Stimulated activated CD4-positive, alpha-beta T cell treated with anti-CD3 and anti-CD28 coated beads, Interleukin-4, amount 100 ng/mL, for 4 hours (primary cell): ENCODE results near the gene INO80.

ENCODE experiments used
- DNase-seq, 2 experiments: peaks; one replicate each; pipeline ENCODE4 v3.0.0-alpha.2; 2020

INO80 gene

DNA sequence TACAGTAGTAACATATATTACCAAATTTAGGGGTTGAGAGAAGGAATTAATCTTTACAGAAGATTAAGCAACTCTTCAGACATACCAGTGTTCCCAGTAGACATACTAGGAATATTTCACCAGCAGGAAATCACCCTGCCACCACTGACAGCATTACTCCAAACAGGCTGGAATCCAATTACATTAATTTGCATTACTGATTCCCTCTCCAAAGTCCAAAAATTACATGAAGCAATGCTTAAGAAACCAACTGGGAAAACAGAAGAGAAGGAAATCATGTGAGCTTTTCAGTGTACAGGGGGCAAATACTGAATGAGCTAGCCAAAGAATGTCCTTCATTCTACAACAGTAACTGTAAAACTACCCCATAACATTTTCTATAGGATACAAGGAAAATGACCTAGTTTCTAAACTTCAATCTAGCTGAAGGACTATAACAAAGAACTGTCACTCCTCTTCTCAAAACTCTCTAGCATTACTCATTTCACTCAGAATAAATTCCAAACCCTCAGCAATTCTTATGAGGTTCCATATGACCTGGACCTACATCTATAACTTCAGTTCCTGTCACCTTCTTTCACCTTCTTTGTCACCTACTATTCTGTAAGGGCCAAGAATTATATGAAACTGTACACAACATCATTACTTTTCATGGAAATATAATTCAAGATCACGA is 72.7 kb downstream of the INO80 start:
- no peak for DNase-seq

GRCh38 chr15:41042851-41043250 is 73.2 kb downstream of the INO80 start:
- DNase-seq: no peak

- no peak for DNase-seq
These were observed 77.0 kb downstream of the INO80 start for GRCh38 chr15:41039121-41039520.

DNA sequence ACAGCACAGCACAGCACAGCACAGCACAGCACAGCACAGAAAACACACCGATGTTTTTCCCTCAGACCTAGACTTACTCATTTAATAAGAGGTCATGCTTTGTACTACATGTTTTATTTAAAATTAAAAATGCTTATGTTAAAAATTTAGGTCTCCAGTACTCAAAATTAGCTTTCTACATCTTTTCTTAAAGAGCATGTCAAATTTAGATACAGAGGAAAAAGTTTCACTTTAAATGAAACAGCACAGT is 84.1 kb downstream of the INO80 start:
- DNase-seq: no peak

- no peak for DNase-seq
These were observed 84.6 kb downstream of the INO80 start for GRCh38 chr15:41031232-41032078.

DNA sequence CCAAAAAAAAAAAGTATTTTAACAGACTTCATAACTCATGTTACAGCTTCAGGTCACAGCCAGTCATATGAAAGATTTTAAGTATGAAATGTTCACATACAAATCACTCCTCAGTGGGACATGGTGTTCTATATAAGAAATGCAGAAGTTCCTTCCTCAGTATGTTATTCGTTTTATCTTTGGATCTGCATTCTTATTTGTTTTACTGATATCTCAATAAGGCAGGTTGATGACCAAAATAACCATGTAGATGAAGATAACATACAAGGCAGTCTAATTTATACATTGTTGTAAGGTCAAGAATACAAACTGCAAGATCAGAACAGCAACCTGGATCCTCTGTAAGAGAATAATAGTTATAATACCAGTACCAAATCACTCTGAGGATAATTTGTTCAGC is 87.2 kb downstream of the INO80 start:
- DNase-seq: no peak

GRCh38 chr15:41025393-41025792 is 90.7 kb downstream of the INO80 start:
- DNase-seq: no peak

- no peak for DNase-seq
These were observed 91.2 kb downstream of the INO80 start for GRCh38 chr15:41024885-41025284.

DNA sequence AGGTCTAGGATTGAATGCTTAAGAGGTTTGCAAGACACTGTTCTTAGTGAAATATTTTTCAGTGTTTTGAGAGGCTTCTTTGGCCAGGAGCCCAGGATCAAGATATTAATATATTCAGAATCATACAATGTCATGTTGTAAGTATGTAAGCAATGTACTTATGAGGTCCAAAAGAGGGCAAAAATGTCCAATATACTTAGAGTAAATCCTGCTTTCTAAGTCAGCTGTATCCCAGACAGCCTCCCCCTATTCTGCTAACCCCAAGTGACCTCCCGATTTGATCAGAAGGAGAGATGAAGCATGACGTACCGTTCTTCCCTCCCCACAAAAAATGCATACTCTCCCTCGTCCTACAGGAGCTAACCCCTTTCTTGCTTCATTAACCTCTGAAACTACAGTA is 91.9 kb downstream of the INO80 start:
- no peak for DNase-seq

DNA sequence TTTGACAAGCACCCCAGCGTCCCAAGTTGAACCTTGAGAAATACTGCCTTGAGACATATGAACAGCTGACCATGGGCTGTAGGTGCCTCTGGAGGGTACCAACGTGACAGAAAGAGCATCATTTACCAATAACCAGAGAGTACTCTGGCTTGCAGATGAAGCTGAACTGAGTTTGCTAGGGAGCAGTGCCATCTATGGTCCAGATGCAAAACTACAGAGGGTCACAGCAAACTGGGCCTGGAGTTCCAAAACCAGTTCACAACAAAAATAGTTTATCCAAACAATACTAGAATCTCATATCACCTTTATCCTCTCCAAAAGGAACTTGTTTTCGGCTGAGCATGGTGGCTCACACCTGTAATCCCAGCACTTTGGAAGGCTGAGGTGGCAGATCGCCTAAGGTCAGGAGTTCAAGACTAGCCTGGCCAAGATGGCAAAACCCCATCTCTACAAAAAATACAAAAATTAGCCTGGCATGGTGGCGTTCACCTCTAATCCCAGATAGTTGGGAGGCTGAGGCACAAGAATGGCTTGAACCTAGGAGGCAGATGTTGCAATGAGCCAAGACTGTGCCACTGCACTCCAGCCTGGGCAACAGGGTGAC is 93.5 kb downstream of the INO80 start:
- peak; percentile 6 to 12 for DNase-seq

GRCh38 chr15:41020829-41021228 is 95.3 kb downstream of the INO80 start:
- no peak for DNase-seq

DNA sequence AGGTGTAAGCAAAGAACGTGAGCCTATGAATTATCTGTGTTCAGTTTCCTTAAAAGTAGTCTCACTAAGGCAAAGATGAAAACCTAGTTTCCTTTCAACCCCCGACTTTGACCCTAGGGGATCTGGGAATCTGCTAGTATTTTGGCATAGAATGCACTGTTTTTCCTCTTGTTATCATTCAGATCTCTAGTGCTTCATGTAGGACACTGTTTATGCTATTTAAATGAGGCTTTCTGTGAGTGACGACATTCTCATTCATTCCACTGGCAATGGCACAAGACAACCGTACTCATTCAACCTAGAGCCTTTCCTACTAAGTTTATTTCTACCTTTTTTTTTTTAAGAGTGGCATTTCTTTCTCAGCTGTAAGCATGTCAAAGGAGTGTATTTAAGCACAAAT is 95.8 kb downstream of the INO80 start:
- DNase-seq: no peak

DNA sequence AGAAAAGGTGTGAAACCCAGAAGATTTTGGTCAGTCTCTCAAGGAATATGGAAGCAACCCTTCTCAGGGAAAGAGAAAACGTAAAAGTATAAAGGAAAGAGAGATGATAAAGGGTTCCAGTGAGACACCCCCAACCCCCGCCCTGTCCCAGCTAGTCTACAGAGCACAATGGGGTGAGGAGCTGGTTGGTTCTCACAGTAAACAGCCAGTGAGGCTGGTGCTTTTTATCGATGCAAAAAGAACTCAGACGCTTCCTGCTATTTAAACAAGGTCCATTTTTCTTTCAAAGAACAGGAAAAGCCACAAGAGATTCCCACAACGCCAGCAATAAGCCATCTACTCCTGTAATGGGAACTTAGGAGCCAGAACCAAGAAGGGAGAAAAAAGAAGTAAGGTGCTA is 96.9 kb downstream of the INO80 start:
- DNase-seq: no peak

DNA sequence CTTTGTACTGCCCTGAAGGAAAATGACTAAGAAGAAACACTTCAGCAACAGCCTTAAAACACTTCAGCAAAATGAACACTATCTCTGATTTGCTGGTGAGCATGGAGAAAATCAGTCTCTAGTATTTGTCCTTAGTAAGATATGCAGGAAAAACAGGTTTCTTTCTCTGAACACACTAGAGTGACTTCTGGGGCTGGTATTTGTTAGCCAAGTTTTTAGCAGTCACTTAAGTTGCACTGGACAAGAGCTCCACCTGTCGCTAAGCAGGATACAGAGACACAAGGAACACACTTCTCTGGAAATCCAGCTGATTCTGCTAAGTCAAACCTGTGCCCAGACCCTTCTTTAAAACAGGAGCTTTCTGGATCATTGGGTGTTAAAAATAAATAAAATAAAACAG is 97.5 kb downstream of the INO80 start:
- no peak for DNase-seq

DNA sequence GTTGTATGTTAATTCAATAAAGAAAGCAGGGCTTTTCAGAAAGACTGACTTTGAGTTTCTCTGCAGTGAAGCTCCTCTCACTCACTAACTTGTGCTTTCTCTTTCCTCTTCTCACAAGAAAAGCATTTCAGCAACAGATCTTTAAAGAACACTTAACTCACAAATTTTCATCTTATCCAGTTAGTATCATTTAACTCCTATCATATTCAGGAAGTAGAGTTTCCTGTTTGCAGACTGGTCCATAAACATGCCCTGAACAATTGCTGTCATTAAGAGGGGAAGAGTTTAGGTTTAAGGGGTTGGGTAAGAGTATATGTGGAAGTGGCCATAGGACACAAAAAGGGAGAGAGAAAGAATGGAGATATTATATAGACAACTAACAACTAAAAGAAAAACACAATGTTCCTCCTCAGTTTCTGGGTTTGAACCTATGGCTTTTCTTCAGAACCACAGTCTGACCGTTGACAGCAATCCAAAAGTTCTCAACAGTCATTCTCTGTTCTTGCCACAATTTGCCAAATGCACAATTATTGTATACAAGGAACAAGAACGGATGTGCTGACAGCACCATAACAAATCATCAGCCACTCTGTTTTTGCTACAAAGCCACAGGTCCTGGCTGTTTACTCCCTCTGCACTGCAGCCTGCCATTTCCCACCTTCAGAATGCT is 98.9 kb downstream of the INO80 start:
- no peak for DNase-seq

DNA sequence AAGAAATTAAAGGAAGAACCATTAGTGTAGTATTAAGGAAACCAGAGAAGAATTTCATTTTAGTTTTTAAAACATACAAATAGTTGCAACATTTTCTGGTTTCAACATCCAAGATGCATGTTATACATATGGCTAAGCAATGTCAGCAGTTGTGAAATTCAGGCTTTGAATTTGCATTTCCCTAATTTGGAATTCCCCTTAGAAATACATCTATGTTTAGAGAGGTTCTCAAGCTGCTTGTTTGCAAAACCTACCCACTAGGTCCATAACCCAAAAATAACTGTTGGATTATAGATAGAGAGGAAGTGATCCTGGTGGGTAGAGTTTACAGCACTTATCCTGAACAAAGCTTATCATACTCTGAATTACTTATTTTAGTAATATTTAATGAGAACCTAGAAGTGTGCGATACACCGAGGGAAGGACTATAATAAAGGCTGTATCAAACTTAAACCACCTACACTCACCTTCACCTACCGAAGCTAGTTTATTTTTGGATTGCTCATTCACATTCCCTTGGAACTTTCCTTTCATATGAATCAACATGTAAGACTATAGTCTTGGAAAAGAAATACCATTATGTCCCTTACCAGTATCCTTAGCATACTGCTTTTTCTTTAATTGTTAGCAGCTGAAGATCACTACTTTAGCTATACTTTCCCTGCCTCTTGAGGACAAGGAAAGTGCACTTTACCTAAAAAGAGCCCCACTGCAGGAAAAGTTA is 102.2 kb downstream of the INO80 start:
- DNase-seq: no peak

DNA sequence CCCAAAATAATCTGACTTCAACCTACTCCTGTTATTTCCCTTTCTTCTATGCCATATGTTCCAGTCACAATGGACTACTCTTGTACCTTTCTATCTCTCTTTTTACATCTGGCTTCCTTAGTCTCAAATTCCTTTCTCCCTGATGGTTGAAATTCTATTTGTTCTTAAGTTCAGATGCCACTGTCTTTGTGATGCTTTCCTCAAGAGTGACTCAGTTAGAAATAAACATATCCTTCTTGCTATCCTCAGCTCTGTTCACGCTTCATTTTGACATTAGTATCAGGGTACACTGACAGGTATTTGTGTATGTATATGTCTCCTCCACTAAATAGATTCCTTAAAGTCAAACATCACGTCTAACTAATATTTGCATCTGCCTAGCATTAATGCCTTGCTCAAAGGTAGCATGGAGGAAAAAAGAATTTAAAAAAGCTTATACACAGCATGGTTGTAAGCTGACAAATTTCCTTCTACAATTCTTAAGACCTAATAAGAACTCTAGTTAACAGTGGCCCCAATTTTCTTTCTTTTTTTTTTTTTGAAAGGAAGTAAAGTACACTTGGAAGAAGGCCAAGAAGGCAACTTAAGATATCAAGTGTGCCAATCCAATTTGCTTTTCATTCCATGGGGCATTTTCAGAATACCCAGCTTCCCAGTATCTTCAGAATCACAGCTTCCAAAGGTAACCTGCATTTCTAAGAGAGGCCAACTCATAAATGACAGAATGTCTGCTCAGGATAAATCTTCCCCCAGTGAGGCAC is 104.8 kb downstream of the INO80 start:
- no peak for DNase-seq

GRCh38 chr15:41010345-41010744 is 105.7 kb downstream of the INO80 start:
- no peak for DNase-seq

DNA sequence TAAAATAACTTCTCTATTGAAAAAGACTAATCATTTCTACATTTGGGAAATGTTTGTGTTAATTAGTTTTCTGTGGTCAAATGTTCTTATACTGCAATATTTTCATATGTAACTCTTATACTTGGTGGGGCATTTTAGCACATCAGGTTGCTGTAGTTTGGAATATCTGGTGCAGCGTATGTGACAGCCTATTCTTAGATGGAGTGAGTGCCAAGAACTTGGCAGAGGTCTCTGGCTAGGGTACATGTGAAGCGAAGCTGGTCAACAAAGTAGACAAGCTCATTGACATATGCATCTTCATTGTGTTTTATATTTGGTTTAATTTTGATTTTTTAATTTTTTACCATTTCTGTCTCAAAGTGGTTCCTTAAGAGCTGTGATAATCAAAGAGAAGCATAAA is 109.6 kb downstream of the INO80 start:
- DNase-seq: no peak

GRCh38 chr15:41004490-41004889 is 111.6 kb downstream of the INO80 start:
- DNase-seq: no peak

DNA sequence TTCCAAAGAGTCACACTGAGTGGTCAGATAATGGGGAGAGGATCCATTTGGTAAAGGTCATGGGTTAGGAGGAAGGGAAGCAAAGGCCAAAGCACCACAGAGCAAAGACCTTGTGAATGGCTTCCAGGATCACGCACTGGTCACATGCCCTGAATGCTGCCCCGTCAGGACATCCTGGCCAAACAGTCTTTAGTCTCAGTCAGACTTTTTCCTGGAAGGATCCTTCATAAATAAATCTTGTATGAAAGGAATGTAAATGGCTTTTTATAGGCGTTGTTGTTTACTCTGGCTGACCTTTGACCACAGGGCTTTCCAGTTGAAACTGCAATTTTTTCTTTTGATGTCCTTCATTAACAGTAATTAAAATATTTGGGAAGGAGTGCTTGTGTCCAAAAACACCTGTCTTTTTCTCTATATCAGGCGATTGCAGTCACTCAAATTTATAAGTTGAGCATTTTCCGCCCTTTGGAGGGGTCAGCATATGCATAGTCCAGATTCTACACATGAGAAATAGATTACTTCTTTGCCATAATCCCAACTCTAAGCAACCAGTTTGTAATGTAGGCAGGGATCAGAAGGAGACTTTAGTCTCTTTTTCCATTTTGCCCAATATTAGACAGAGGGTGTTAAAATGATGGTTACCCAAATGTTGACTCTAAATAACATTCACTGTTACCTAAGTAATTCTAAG is 114.4 kb downstream of the INO80 start:
- DNase-seq: no peak

GRCh38 chr15:40999190-40999589 is 116.9 kb downstream of the INO80 start:
- no peak for DNase-seq
